ENCODE measurements around the gene ATP5F1A.
"Not testable (repeated sequence)": the region's sequence is repeated elsewhere in the genome, so short reads cannot be mapped to it uniquely, and the experiment has no call there.

Gene ATP5F1A

DNA sequence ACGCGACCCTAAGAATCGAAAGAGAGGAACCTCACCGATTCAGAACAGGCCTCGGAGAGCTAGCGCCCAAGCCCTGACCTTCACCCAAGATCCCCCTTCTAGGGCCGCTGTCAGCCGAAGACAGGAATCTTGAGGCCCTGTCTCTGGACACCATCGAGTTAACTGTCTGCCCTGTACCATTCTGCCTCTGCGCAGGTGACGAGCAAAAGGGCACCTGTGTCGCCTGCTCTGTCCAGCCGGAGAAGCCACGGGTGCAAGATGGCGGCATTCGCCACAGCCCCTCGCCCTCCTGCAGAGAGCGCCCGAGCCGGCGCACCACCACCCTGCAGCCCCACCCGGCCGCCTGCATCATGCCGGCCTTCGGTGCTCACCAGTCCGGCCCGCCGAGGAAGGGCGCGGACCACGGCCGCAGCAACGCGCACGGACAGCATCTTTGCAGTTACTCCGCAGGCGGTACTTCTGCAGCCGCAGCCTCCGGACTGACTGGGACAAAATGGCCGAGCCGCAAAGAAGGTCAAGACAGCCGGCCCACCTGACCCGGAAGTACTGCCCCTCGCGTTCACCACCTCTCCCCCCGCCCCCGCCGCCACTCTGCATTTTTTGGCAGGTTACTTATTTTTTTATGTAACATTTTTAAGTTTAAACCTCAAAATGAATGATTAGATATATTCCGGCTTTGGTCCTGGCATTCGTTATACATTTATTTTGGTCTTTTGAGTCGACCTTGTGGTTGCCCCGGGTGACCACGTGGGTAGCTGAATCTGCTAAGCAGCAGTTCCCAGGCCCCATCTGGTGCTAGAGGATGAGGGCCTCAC lies at the start of gene ATP5F1A:
Gene ATP5F1A, minus strand, starts transcription at position 496 of the 815 bp plus-strand sequence. Its CDS starts 65 bp downstream, at position 431.
- DNase-seq, result peak; percentile 19 to 96 (median 86)

DNA sequence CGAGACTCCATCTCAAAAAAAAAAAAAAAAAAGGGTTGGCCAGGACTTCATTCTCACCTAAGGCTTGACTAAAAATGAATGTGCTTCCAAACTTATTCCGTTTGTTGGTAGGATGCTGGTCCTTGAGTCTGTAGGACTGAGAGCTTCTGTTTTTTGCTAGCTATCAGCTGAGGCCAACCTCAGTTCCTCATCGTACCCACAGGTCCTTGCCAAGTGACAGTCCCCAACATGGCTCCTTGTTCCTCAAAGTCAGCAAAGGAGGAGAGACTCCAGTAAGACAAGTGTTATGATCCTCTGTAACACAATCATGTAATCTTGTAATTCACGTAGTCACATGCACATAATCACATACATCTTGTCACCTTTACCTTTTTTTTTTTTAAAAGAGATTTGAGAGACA lies 43.1 kb upstream of the ATP5F1A start:
- DNase-seq, result no peak

DNA sequence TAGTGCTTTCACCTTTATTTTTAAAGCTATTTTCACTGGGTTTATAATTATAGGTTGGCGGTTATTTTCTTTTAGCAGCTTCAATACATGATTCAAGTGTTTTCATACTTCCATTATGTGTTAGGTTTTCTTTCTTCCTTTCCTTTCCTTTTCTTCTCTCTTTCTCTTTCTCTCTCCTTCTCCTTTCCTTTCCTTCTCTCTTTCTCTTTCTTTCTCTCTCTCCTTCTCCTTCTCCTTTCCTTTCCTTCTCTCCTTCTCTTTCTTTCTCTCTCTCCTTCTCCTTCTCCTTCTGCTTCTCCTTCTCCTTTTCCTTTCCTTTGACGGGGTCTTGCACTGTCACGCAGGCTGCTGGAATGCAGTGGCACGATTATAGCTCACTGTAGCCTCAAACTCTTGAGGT lies 42.1 kb upstream of the ATP5F1A start:
- DNase-seq, result no peak

DNA sequence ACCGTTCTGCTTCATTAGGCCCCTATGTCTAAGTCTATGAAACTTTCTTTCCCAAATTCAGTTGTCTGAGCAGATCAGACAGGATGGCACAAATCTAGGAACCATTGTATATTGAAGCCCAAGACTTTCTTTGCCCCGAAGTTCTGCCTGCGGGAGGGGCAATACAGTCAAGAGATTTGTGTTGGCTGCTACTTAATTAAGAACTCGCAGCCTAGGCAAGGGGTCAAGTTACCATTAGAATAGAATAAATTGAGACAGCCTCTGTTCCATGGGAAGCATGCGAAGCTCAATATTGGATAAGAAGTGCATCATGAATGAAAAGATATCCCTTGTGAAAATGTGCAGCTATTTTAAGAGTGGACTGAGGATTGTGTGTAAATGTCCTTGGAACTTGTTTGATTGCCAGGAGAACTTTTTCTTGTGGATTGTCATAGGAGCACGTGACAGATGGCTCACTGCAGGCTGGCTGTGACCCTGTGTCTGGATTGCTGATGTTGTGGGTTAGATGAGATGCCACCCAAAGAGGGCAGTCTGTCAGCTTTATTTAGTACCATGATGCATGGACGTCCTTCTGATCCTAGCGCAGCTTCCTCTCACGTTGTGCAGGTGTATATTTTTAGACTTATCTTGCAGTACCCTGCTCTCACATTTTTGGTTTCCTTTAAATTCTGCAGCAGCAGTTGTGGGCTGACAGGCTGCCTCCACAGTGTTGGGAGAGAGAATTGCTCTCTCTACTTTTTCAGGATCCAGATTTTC lies 37.0 kb upstream of the ATP5F1A start:
- DNase-seq, result peak in 17 of 56 donors; percentile 7 to 48 (median 22)

DNA sequence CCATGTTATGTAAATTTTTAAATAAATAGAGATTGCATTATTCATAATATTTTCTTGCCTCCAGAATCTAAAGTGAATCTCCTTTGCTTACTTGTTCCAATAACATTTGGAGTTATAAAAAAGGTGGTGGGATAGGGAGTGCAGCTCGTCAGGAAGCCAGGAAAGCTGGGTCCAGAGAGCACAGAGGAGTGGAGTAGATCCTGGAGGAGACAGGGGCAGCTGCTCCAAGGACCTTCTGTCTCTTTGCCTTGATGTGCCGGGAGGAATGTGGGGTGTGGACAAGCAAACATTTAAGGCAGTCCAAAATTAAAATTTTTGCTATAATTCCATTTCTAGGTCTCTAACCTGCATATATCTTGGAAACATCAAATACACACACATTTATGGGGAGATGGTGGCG lies 35.4 kb upstream of the ATP5F1A start:
- DNase-seq, result no peak

DNA sequence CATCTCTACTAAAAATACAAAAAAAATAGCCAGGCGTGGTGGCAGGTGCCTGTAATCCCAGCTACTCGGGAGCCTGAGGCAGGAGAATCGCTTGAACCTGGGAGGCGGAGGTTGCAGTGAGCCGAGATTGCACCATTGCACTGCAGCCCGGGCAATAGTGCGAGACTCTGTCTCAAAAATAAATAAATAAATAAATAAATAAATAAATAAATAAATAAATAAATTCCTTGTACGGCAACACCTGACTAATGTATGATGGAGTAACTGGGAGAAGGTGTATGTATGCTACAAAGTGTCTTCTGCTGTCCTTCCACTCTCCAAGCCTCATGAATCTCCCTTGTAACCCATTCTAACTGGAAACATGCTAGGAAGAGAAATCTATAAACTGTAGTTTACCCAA lies 32.5 kb upstream of the ATP5F1A start:
- not testable (repeated sequence) for DNase-seq

DNA sequence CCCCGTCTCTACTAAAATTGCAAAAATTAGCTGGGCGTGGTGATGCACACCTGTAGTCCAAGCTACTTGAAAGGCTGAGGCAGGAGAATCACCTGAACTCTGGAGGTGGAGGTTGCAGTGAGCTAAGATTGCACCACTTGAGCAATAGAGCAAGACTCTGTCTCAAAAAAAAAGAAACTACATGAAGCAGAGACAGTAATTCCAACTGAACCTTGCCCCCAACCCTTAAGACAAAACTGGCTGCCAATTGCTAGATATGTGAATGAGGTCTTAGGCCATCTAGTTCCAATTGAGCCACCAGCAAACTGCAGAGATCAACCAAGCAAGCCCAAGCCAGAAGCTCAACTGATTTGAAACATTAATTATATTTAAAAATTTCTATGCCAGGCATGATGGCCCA lies 32.0 kb upstream of the ATP5F1A start:
- DNase-seq, result no peak

DNA sequence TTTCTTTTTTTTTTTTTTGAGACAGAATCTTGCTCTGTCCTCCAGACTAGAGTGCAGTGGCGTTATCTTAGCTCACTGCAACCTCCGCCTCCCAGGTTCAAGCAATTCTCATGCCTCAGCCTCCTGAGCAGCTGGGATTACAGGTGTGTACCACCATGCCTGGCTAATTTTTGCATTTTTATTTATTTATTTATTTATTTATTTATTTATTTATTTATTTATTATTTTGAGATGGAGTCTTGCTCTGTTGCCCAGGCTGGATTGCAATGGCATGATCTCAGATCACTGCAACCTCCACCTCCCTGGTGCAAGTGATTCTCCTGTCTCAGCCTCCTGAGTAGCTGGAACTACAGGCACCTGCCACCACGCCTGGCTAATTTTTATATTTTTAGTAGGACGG lies 28.5 kb upstream of the ATP5F1A start:
- DNase-seq, result not testable (repeated sequence)

DNA sequence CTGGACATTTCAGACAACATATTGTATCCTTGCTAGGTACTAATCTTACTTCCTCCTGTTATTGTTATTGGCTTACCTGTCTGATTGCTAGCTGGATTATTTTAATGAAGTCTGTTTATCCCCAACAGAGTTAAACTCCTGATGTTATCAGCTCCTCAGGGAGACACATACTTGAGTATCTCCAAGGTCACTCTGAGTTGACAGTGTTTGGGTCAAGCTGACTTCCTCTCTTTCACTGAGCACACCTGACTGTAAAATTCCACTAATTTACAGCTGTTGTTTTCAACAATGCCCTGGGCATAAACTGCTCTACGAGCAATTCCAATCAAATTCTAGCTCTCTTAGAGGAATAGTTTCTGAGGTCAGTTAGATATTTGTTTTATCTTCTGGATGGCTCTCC lies 15.7 kb upstream of the ATP5F1A start:
- no peak for DNase-seq

DNA sequence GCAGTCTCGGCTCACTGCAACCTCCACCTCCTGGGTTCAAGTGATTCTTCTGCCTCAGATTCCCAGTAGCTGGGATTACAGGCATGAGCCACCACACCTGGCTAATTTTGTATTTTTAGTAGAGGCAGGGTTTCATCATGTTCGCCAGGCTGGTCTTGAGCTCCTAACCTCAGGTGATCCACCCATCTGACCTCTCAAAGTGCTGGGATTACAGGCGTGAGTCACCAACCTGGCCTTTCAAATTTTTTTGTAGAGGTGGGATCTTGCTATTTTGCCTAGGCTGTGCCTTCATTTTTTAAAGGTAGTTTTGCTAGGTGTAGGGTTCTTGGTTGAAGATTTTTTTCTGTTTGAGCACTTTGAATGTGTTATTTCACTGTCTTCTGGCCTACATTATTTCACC lies 12.3 kb upstream of the ATP5F1A start:
- no peak for DNase-seq

DNA sequence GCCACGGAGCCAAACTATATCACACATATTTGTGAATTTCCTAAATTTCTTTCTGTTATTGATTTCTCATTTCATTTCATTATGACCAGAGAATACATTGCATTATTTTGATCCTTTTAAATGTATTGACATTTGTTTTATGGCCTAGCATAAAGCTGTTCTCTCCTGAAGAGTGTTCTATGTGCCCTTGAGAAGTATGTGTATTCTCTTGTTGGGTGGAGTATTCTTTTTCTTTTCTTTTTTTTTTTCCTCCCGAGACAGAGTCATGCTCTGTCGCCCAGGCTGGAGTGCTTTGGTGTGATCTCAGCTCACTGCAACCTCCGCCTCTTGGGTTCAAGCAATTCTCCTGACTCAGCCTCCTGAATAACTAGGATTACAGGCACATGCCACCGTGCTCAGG lies 11.3 kb upstream of the ATP5F1A start:
- DNase-seq, result no peak

DNA sequence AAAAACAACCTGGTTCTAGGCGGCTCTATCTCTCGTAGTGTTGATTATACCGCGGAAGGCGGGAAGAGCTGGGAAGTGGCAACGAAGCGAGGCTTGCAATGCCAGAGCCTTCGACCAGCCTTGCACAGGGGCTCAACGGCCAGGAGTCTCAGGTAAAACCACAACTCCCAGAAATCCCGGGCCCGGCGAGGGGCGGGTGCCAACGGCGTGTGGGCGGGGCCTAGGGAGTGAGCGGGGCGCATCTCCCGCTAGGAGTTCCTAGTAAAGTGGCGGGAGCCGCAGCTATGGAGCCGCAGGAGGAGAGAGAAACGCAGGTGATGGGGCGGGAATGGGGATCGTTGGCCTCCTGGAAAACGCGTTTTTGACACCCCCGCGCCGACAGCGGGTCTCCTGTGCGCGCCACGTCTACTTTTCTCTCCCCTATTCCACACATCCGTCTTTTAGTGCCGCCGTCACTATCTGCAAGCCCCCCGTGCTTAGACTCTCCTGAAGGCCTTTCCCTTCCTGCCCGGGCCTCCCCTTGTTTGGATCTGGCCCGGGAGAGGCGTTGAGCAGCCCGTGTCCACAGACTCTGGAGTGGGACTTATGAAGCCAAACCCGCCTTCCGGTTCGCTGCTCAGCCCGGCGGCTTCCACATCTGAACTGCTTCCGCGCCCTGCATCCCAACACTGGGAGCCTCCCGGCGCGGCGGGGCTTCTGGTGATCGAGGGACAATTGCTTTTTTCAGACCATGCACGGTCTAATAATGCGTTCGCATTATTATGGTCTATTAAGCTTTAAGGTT lies 6.2 kb upstream of the ATP5F1A start, which contains the start of gene HAUS1:
Gene HAUS1, plus strand, starts transcription at position 258 of the 784 bp plus-strand sequence. Its CDS starts 27 bp downstream, at position 285.
- peak; percentile 43 to 97 (median 86) for DNase-seq

DNA sequence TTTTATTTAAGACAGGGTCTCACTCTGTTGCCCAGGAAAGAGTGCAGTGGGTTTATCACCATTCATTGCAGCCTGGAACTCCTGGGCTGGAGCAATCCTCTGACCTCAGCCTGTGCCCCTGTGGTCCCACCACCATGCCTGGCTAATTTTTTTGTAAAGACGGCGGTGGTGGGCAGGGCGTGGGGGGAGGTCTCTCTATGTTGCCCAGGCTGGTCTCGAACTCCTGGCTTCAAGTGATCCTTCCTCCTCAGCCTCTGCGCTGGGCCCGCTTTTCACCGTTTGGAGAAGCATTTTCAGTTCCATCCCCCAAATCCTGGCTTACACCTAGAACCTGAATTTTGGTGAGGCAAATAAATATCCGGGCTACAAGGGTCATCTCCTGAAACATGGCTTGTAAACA lies 1.4 kb upstream of the ATP5F1A start:
- no peak for DNase-seq

DNA sequence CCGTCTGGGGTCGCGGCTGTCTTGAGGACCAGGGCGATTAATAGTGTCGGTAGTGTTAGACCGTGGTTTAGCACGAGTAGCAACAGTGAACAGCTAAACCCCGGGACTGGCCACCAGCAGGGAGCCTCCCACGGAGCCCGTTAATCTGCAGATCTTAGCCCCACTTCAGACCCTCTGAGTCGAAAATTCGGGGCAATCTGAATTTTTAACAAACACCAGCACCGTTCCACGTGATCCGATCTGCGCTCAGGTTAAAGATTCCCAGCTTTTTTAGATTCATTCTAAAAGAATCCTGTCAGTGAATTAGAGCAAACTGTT lies 479 bp upstream of the ATP5F1A start:
- peak in 3 of 56 donors; percentile 19 to 65 (median 51) for DNase-seq

DNA sequence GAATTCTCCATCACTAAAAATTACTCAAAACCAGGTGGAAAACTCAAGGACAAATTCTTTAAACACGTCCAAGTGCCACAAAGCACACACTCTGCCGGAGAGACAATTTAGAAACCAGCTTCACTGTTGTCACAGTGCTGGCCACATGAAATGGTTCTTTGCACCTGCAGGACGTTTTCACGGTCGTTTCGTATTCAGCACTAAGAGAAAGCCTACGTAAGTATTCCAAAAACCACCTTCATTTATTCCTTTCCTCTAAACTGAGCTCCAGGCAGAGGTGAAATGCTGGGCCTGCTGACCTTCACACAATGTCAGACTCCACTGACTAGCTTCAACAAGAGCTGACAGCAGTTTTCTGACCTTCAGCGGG lies 680 bp downstream of the ATP5F1A start:
- DNase-seq, result peak in 1 of 56 donors; percentile 47

DNA sequence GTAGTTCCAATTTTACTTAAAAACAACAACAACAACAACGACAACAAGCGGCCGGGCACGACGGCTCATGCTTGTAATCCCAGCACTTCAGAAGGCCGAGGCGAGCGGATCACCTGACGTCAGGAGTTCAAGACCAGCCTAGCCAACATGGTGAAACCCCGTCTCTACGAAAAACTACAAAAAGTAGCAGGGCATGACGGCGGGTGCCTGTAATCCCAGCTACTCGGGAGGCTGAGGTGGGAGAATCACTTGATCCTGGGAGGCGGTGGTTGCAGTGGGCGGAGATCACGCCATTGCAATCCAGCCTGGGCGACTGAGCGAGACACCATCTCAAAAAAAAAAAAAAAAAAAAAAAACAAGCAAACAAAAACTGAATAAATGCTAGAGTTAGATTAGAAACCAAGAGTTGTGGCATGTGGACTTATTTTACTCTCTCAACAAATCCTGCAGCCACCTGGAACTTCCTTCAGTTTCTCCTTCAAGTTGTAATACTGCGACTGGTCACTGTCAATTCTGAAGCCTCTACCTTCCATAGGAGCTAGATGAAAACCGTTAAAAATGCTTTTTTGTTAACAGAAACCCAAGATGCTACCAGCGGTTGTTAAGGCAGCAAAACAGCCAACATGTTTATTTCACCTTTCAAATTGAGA lies 1.3 kb downstream of the ATP5F1A start:
- DNase-seq, result peak in 1 of 56 donors; percentile 32

DNA sequence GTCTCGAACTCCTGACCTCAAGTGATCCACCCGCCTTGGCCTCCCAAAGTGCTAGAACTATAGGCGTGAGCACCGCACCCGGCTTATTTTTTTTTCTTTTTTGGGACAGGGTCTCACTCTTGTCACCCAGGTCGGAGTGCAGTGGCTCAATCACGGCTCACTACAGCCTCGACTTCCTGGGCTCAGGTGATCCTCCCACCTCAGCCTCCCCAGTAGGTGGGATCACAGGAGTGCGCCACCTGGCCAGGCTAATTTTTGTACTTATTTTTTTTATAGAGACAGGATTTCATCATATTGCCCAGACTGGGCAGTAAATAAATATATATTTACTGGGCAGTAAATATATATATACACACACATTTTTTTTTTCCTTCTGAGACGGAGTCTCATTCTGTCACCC lies 2.6 kb downstream of the ATP5F1A start:
- no peak for DNase-seq

DNA sequence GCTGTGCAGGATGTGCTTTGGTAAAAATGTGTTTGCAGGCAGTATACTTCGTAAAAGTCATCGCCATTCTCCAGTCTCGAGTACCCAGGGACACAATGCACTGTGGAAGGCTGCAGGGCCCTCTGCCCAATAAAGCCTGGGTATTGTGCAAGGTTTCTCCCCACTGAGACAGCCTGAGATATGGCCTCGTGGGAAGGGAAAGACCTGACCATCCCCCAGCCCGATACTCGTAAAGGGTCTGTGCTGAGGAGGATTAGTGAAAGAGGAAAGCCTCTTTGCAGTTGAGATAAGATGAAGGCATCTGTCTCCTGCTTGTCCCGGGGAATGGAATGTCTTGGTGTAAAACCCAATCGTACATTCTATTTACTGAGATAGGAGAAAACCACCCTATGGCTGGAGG lies 9.6 kb downstream of the ATP5F1A start:
- not testable (repeated sequence) for DNase-seq

DNA sequence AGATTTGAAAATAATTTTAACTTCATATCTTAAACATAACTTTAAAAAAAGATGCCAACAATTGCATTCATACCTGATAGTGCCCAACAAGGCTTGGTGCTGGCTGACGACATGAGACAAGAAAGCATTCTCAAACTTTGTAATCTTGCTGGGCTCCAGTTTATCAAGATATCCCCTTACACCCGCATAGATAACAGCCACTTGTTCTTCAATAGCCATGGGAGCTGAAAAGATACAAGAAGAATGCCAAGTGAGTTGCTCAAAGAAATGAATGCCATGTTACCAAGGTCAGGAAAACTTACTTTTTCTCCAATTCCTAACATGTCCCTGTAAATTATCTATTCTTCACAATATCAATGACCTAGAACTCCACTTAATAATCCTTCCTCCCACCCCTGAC lies 13.7 kb downstream of the ATP5F1A start:
- no peak for DNase-seq

DNA sequence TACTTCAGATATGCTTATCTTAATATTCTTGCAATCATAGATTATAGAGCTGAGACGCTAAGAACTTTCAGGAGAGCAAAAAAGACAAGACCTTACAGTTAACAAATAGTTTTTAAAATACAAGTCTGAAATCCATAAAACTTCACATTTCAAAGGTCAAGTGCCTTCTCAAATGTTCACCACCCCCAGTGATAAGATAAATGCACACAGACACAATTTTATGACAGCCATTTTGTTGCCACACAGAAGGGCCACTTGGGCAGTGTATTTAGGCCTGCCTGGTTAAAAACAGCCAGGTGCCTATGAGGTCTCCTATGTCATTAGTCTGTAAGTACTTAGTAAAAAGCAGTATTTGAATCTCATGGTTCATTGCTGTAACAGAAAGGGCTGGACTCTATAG lies 17.9 kb downstream of the ATP5F1A start:
- no peak for DNase-seq

DNA sequence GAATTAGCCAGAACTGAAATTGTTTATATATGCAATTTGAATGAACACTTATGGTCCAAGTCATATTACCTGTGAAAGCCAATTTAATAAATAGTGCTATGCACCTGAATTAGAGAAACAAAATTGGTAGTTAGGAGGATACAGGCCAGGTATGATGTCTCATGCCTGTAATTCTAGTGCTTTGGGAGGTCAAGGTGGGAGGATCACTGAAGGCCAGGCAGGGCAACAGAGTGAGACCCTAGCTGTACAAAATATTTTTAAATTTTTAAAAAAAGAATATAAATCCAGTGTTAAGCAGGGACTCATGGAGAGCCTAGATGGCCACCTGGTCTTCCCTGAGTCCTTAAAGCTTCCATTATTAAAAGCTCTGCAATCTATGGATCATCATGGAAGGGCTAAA lies 18.8 kb downstream of the ATP5F1A start:
- no peak for DNase-seq
